Activated CD4-positive, alpha-beta T cell treated with anti-CD3 and anti-CD28 coated beads, Interleukin-2, amount 10 ng/mL, durations not matched to agents 7 days and 5 days (primary cell): ENCODE results near the gene EPHA4. TPM values are rescaled to one million over a fixed set of nuclear protein-coding genes. Genes with fewer than 3 reads are reported as not detected.
A peak's percentile ranks its signal among the peaks of the same experiment; 100 is the strongest.

Experiments used
- CTCF ChIA-PET: fragments of 350-600 bp; sonication (Branson Sonifier 250); formaldehyde crosslinking; loops from one replicate; lab custom pipeline; 2021; ENCODE audit warnings: antibody characterized with exemption; lab: Charles Lee
- POLR2A ChIA-PET: fragments of 350-600 bp; sonication (Branson Sonifier 250); formaldehyde crosslinking; loops from one replicate; lab custom pipeline; 2021; ENCODE audit warnings: antibody characterized with exemption; lab: Charles Lee
- DNase-seq: peaks from one replicate; pipeline ENCODE4 v3.0.0-alpha.2; 2020
- H3K27ac Mint-ChIP-seq: one replicate; pipeline ENCODE4 v1.8.0; 2021; ENCODE audit warnings: mild to moderate bottlenecking, moderate library complexity, mixed read lengths
- H3K27me3 Mint-ChIP-seq: one replicate; pipeline ENCODE4 v1.8.0; 2021; ENCODE audit warnings: mixed read lengths
- H3K36me3 Mint-ChIP-seq: one replicate; pipeline ENCODE4 v1.8.0; 2021; ENCODE audit warnings: low read depth, mixed read lengths
- H3K4me1 Mint-ChIP-seq: one replicate; pipeline ENCODE4 v1.8.0; 2021; ENCODE audit warnings: mixed read lengths
- H3K4me3 Mint-ChIP-seq: one replicate; pipeline ENCODE4 v1.8.0; 2021; ENCODE audit warnings: mild to moderate bottlenecking, moderate library complexity, mixed read lengths
- H3K9me3 Mint-ChIP-seq: one replicate; pipeline ENCODE4 v1.8.0; 2021; ENCODE audit warnings: mixed read lengths
- total RNA-seq, 2 experiments: library from RNA; stranded (reverse); gene quantifications; one replicate each; pipeline ENCODE4 v1.2.3, GENCODE V29; 2021

Gene EPHA4
- total RNA-seq, 2 experiments from 2014 or later = 28.2 to 29.3 TPM

DNA sequence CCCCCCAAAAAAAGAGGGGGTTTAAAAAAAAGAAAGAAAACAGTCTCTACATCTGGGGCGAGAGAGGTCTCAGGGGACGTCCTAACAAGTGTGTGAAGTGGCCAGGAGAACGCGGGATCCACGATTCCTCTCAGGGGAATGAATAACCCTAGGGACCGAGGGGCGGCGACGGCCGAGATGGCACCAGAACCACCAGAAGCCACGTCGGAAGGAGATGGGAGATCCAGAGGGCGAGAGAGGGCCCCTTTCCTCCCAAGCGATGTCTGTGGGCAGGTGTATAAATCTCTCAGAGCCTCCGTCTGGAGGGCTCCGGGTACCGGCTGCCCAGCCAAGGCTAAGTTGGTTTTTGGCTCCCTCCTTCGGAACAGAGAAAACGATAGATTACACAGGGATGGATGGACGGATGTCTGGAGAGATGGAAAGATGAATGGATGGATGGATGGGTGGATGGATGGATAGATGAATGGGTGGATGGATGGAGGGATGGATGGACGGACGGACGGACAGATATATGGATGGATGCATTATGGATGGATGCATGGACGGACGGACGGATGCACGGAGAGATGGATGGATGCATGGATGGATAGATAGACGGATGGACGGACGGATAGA, 1.7 kb downstream of the EPHA4 start:
- ChIA-PET POLR2A (no interaction called here), CTCF (no interaction called here)
- peaks cover 43% of the 10 kb centered on the region for H3K4me1 Mint-ChIP-seq
- H3K9me3 Mint-ChIP-seq = no peaks in the 10 kb centered on the region
- H3K27me3 Mint-ChIP-seq = peaks cover 54% of the 10 kb centered on the region
- peak; percentile 35 for DNase-seq
- H3K4me3 Mint-ChIP-seq = peak overlapping the region; percentile 83
- H3K36me3 Mint-ChIP-seq = peaks cover 35% of the 10 kb centered on the region
- H3K27ac Mint-ChIP-seq = peak overlapping the region; percentile 72

DNA sequence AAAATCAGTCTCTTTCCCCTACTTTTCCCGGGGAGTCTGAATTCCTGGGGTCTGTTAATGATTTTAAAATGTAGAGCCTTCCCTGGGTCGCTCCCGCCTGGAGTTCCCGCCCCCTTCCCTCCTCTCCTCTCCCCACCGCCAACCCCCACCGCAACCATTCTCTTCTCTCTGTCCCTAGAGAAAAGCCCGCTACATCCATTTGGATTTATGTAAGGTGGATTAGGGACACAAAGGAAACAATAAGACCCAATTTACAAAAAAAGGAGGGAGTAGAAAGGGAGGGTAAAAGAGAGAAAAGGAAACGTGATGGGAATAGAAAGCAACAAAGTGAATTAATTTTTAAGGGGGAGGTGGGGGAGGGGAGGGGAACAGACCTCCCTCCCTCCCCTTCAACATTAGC, 2.2 kb downstream of the EPHA4 start:
- DNase-seq = no peak
- Mint-ChIP-seq H3K4me1 (peaks cover 43% of the 10 kb centered on the region), H3K36me3 (peaks cover 37% of the 10 kb centered on the region), H3K4me3 (peak overlapping the region; percentile 83), H3K27me3 (peaks cover 51% of the 10 kb centered on the region), H3K9me3 (no peaks in the 10 kb centered on the region), H3K27ac (peak overlapping the region; percentile 48)
- POLR2A ChIA-PET = no interaction called here
- CTCF ChIA-PET = no interaction called here

DNA sequence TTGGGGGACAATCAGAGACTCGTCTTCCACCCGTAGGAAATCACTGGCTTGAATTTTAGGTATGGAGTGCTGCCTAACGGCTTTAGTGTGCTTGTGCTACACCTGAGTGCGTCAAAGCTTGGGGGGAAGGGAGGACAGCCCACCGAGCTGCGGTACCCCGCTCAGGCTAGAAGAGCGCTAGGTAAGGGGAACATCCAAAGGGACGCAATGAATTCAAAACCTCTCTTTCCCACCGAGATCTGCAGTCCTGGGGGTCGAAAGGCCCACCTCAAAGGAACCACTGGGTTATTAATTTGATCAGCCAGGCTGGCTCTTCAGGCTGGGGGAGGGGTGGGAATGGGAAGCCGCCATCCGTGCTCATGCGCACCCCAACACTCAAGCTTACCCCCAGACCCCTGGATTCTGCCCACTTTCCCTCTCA, 2.7 kb downstream of the EPHA4 start:
- CTCF ChIA-PET = no interaction called here
- Mint-ChIP-seq H3K4me1 (peaks cover 40% of the 10 kb centered on the region), H3K4me3 (peak overlapping the region; percentile 83)

DNA sequence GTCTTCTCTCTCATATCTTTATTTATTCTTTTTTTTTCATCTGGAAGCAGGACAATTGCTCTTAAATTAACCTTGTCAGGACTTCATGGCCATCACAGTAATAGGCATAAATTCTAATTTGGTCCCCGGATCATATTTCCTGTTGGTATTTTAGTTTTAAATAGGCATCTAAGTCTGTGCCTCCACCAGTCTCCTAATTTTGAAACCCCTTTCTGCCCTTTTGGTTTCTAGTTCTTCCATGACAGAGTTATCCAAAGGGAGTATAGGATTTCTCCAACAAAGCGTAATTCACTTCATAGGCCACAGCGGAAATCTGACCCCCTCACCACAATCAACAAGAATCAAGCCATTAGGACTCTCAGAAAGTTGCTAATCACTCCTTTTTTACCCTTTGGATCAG, 3.8 kb downstream of the EPHA4 start:
- POLR2A ChIA-PET = no interaction called here
- no peak overlapping the region for H3K4me3 Mint-ChIP-seq
- peaks cover 52% of the 10 kb centered on the region for H3K36me3 Mint-ChIP-seq
- H3K9me3 Mint-ChIP-seq = no peaks in the 10 kb centered on the region
- peaks cover 36% of the 10 kb centered on the region for H3K4me1 Mint-ChIP-seq
- no peak for DNase-seq
- H3K27ac Mint-ChIP-seq = no peak overlapping the region
- CTCF ChIA-PET = no interaction called here
- H3K27me3 Mint-ChIP-seq = peaks cover 37% of the 10 kb centered on the region

More for the DNA sequence above, 2.7 kb downstream of the EPHA4 start:
- no peak for DNase-seq
- Mint-ChIP-seq H3K27me3 (peaks cover 46% of the 10 kb centered on the region), H3K9me3 (no peaks in the 10 kb centered on the region), H3K27ac (no peak overlapping the region), H3K36me3 (peaks cover 42% of the 10 kb centered on the region)
- POLR2A ChIA-PET = no interaction called here

DNA sequence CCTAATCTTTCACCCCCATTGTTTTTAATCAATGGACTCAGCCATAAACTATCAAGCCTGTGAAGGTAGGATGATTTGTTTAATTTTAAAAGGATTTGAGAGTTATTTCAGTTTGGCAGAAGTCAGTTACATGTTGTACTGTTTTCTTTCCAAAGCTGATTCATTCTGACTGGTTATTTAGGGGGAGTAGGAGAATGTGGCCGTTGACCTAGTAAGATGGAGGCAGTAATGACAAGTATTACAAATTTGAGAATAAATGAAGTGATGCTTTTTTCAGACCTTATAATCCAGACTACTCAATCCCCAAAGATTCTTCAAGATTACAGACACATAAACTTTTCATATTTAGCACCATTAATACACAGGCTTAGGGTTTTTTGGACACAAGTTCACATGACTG, 4.3 kb downstream of the EPHA4 start:
- peaks cover 39% of the 10 kb centered on the region for H3K4me1 Mint-ChIP-seq
- no peak overlapping the region for H3K27ac Mint-ChIP-seq
- peaks cover 57% of the 10 kb centered on the region for H3K36me3 Mint-ChIP-seq
- no peak overlapping the region for H3K4me3 Mint-ChIP-seq
- no peaks in the 10 kb centered on the region for H3K9me3 Mint-ChIP-seq
- ChIA-PET CTCF (no interaction called here), POLR2A (no interaction called here)
- no peak for DNase-seq
- H3K27me3 Mint-ChIP-seq = peaks cover 37% of the 10 kb centered on the region

DNA sequence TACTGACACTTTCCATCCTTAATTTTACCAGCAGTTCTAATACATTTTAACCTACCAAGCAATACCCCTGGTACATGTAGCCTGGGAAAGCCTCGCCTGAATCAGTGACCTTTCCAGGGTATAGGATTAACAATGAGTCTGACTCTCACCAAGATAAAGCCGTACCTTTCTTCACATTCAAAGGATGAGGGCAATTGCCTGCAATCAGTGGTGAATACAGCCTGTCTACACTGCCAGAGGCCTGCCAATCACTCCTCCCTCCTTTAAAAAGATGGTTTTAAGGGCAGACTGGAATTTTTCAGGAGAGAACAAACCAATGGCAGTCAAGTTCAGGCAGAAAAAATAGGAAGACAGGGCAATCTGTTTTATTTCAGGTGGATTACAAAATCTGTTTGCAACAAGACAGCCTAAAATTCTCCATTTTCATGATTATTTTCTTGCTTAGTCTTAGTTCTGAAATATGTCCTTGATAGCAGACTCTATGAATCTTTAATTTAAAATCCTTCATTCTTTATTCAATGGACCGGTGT, 4.8 kb downstream of the EPHA4 start:
- Mint-ChIP-seq H3K27me3 (peaks cover 35% of the 10 kb centered on the region), H3K27ac (no peak overlapping the region), H3K36me3 (peaks cover 59% of the 10 kb centered on the region), H3K4me3 (no peak overlapping the region), H3K4me1 (peaks cover 41% of the 10 kb centered on the region), H3K9me3 (no peaks in the 10 kb centered on the region)
- POLR2A ChIA-PET = no interaction called here
- CTCF ChIA-PET = no interaction called here
- no peak for DNase-seq

DNA sequence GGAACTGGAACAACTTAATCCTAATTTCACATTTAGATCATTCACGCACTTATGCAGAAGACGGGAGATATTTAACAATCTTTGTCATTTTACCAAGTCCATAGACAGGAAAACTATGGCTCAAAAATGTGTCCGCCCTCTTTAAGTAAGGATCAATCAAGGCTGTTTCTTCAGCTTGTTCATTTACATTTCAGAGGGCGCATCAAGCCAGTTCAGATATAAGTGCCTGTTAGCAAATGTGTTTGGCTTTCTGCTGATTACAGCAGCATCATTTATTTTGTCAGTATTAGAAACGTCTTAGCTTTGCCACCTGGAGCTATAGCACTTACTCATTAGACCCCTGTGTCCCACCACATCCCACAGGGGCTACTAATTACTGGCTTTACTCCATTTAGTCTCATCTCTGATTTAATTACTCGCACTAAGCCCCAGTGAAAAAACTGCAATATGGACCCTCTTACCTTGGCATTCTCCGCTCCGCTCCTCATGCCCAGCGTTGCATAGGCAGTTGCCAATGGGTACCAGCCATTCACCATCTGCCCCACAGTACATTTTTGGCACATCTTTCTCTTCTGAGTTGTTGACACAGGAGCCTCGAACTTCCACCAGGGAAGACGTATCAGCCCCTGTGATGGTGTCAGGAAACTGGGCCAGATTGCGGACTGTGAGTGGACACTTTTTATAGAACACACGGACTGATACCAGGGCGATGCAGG, 8.7 kb downstream of the EPHA4 start:
- POLR2A ChIA-PET = no interaction called here
- Mint-ChIP-seq H3K4me3 (no peak overlapping the region), H3K36me3 (peaks cover 59% of the 10 kb centered on the region), H3K27me3 (peaks cover 16% of the 10 kb centered on the region), H3K27ac (no peak overlapping the region), H3K4me1 (peaks cover 32% of the 10 kb centered on the region), H3K9me3 (no peaks in the 10 kb centered on the region)
- DNase-seq = no peak
- CTCF ChIA-PET = interaction anchor here (0.7 to 1.4 kb wide), 2 partner anchors 10 to 85 kb away, joined by 3 read pairs; no protein-coding TSS in a partner anchor

DNA sequence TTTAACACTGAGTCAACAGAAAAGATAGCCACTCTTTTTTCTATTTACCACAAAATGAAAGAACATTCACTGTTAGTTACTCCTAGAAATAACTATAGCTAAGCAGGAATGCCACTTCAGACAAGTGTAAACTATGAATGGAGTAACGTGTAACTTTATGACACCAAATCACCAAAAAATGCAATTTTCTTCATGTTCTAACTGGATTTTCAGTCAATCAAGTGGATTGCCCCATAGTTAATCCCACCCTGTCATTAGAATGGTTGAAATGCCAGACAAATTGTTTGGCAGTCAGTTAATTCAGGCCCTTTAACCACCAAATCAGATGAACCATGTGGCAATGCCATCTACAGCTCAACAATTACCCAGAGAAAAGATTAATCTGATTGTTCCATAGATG, 9.9 kb downstream of the EPHA4 start:
- peaks cover 52% of the 10 kb centered on the region for H3K36me3 Mint-ChIP-seq
- no peak for DNase-seq
- ChIA-PET POLR2A (no interaction called here), CTCF (interaction anchor here (0.7 kb wide), 1 partner anchor 107 kb away, joined by 5 read pairs; no protein-coding TSS in a partner anchor)
- peaks cover 11% of the 10 kb centered on the region for H3K27me3 Mint-ChIP-seq
- H3K4me1 Mint-ChIP-seq = peaks cover 35% of the 10 kb centered on the region
- no peak overlapping the region for H3K27ac Mint-ChIP-seq
- H3K4me3 Mint-ChIP-seq = no peak overlapping the region
- H3K9me3 Mint-ChIP-seq = no peaks in the 10 kb centered on the region

DNA sequence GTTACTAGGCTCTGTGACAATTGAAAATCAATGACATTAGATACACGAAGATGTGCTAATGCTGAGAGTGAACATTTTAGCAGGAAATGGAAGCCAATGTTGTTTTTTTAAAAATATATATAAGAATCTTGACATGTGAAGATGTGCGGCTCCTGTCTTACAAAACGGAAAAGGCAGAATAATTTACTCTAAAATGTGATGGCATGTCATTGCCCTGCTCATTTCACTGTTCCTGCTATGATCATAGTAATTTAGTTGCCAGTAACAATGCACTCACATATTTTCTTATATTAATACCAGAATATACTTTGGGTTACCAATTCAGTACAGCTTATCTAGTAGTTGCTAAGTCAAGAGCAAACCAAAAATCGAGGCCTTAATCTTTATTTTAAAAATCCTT, 10.3 kb downstream of the EPHA4 start:
- CTCF ChIA-PET = interaction anchor here (0.7 kb wide), 1 partner anchor 106 kb away, joined by 5 read pairs; no protein-coding TSS in a partner anchor

DNA sequence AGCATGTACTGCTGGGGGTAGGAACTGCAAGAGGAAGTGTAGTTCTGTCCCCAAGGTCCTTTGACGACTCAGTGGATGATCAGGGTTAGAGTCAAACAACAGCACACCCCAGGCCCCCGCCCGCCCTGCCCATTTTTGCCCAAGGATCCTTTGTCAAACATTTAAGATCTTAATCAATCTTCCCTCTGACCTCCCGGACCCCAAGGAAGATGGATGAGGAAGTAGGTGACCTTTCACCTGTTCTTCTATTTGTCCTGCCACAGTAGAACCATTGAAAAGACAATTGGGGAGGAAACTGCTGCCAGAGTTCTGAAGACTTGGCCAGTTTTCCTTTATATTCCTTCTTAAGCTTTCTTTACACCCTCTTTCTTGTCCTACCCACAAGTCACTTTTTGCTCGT, 12.1 kb downstream of the EPHA4 start:
- ChIA-PET POLR2A (no interaction called here), CTCF (interaction anchor here (1.1 to 1.7 kb wide), 3 partner anchors 14 to 120 kb away, joined by 3 to 5 read pairs (median 3); no protein-coding TSS in a partner anchor)
- Mint-ChIP-seq H3K9me3 (no peaks in the 10 kb centered on the region), H3K27me3 (no peaks in the 10 kb centered on the region), H3K36me3 (peaks cover 44% of the 10 kb centered on the region), H3K4me3 (no peak overlapping the region), H3K4me1 (peaks cover 39% of the 10 kb centered on the region), H3K27ac (no peak overlapping the region)
- no peak for DNase-seq

More for the DNA sequence above, 10.3 kb downstream of the EPHA4 start:
- peaks cover 36% of the 10 kb centered on the region for H3K4me1 Mint-ChIP-seq
- H3K9me3 Mint-ChIP-seq = no peaks in the 10 kb centered on the region
- POLR2A ChIA-PET = no interaction called here
- H3K36me3 Mint-ChIP-seq = peaks cover 51% of the 10 kb centered on the region
- H3K27me3 Mint-ChIP-seq = peaks cover 8% of the 10 kb centered on the region
- H3K4me3 Mint-ChIP-seq = no peak overlapping the region
- no peak overlapping the region for H3K27ac Mint-ChIP-seq
- DNase-seq = no peak

DNA sequence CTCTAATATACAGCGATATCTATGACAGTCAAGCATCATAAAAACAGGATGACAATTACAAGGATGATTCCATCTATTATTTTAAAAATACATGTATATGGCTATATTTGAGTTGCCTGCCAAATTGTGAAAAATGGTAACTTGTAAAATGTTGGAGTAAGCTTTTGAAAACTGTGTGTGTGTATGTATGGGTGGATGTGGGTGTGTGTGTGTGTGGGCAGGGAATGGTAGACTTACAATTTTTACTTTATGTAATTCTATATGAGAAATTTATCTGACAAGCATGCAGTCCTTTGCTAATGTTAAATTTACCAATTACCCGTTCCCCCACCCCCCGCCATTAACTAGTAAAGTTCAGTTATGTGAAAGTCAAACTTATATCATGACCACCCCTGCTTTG, 14.0 kb downstream of the EPHA4 start:
- DNase-seq = no peak
- Mint-ChIP-seq H3K27ac (no peak overlapping the region), H3K36me3 (peaks cover 26% of the 10 kb centered on the region), H3K9me3 (no peaks in the 10 kb centered on the region), H3K27me3 (no peaks in the 10 kb centered on the region), H3K4me3 (no peak overlapping the region), H3K4me1 (peaks cover 40% of the 10 kb centered on the region)
- CTCF ChIA-PET = interaction anchor here (0.6 to 0.7 kb wide), 2 partner anchors 9 to 506 kb away, joined by 3 read pairs; no protein-coding TSS in a partner anchor
- POLR2A ChIA-PET = no interaction called here

DNA sequence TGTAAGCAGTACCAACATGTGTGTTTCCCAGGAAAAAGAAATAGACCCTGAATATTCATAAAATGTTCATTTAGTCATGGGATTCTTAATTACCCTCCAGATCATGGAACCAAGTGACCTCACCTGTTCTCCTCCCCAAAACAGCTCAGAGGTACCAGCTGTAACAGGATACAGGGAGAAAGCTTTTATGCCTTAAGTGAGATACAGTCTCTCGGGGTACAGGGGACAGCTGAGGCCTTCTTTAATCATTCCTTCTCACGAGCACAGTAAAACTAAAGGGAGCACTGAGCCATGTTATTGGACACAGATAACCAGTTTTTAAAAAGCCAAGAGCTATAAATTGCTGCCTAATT, 16.6 kb downstream of the EPHA4 start:
- H3K27me3 Mint-ChIP-seq = no peaks in the 10 kb centered on the region
- POLR2A ChIA-PET = no interaction called here

More for the DNA sequence above, 16.6 kb downstream of the EPHA4 start:
- Mint-ChIP-seq H3K9me3 (no peaks in the 10 kb centered on the region), H3K4me1 (peaks cover 31% of the 10 kb centered on the region), H3K36me3 (peaks cover 21% of the 10 kb centered on the region), H3K4me3 (no peak overlapping the region), H3K27ac (peak overlapping the region; percentile 52)
- DNase-seq = no peak
- CTCF ChIA-PET = no interaction called here
